GM18870 (cell line): ENCODE measurements around the gene GOLPH3.
A peak's percentile ranks its signal among the peaks of the same experiment; 100 is the strongest.
"Not testable (repeated sequence)": the region's sequence is repeated elsewhere in the genome, so short reads cannot be mapped to it uniquely, and the experiment has no call there.

Experiments used
- ATAC-seq: cut with Tn5 transposase; IDR thresholded peaks from one replicate; pipeline ENCODE4 v1.9.1; 2021; ENCODE audit warnings: moderate library complexity; ENCODE audit not compliant: unreplicated experiment

Gene GOLPH3

GRCh38 chr5:32172186-32172911 is 1.8 kb downstream of the GOLPH3 start:
- not testable (repeated sequence) for ATAC-seq

- ATAC-seq: no peak
These were observed 3.6 kb downstream of the GOLPH3 start for GRCh38 chr5:32170303-32171151.

DNA sequence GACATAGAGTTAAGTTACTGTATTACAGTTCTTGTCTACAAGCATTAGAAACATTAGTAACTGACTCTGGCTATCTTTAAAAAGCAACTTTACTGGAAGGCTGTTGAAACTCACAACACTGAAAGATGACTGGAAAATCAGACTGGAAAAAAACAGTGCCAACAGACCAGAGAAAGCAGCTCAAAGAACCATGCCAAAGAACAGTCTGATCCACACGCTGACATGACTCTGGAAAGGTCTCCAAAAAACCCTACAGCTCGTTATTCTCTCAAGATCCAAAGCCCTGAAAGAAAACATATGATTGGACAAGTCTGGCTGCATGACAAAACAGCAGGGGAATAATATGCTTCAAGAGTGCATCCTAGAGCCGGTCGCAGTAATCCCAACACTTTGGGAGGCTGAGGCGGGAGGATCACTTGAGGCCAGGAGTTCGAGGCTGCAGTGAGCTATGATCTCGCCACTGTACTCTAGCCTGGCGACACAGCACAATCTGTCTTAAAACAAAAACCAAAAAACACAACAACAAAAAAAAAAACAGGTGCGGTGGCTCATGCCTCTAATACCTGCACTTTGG is 5.6 kb downstream of the GOLPH3 start:
- no peak for ATAC-seq

- no peak for ATAC-seq
These were observed 8.5 kb downstream of the GOLPH3 start for GRCh38 chr5:32165597-32165996.

- peak; percentile 57 for ATAC-seq
These were observed 10.3 kb downstream of the GOLPH3 start for GRCh38 chr5:32163785-32164184.

DNA sequence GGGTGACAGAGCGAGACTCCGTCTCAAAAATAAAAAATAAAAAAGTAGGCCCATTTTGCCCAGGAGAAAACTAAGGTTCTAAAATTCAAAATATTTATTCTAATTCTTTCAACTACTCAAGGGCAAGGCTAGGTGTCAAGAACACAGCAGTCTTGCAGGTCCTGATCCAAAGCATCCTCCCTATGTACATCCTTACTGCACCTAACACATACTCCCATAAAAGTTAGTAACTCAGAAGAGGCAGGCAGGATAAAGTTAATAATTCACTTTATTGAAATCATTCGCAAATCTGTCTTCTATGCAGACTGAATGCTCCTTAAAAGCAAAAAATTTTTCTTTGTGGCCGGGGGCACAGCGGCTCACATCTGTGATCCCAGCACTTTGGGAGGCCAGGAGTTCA is 11.1 kb downstream of the GOLPH3 start:
- ATAC-seq: no peak

- no peak for ATAC-seq
These were observed 13.9 kb downstream of the GOLPH3 start for GRCh38 chr5:32160228-32160627.

DNA sequence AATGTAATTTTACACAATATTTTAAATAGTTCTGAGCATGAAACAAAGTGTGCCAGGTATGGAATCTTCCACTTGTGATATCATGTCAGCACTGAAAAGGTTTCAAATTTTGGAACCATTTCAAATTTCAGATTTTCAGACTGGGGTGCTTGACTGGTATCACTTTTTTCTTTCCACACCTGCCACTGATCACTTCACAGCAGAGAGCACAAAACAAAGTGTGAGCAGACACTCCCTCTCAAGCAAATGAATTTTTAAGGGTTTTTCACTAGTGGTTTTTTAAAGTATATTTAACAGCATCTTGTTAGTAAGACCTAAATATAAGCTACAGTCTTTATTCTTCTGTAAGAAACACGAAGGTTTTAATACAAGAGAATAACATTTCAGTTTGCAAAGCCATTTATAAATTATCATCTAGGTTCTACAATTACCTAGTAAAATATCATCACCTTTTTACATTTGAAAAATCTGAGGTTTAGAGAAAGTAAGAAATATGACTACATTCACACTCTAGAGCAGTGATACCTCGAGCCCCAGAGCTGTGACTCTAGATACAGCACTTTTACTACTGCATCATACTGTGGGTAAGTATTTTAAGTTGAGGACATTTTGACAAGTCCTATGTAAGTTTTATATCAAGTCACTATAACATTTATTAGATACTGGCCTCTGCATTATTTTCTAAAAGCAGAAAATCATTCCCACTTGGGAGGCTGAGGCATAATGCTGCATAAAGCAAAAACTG is 14.6 kb downstream of the GOLPH3 start:
- ATAC-seq: no peak

DNA sequence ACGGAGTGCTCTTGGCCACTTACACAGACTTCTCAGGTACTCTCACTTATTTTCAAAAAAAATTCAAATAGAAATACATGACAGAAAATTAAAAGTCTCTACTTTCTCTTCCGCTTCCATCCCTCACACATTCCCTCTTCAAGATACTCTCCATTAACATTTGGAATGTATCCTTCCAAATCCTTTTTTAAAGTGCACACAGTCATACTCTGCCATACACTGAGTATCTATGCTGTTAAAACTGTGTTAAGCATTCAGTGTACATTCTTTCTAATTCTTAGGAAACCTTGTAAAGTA is 15.5 kb downstream of the GOLPH3 start:
- no peak for ATAC-seq

DNA sequence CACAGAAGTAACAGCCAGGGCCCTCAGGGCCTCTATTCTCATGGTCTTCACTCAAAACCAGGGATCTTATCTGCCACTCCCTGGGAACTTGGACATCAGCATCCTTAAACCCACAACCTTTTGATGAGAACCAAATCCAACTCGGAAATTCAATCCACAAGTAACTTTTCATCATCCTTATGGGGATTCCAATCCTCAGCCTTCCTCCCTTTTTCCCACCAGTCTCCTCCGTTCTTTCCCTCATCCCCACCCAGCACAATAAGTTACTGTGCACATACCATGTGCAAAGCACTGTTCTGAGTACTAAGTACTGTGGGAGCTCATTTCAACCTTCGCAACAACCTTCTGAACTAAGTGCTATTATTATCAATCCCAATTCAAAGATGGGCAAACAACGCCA is 17.0 kb downstream of the GOLPH3 start:
- no peak for ATAC-seq

GRCh38 chr5:32156635-32157034 is 17.5 kb downstream of the GOLPH3 start:
- ATAC-seq: no peak

DNA sequence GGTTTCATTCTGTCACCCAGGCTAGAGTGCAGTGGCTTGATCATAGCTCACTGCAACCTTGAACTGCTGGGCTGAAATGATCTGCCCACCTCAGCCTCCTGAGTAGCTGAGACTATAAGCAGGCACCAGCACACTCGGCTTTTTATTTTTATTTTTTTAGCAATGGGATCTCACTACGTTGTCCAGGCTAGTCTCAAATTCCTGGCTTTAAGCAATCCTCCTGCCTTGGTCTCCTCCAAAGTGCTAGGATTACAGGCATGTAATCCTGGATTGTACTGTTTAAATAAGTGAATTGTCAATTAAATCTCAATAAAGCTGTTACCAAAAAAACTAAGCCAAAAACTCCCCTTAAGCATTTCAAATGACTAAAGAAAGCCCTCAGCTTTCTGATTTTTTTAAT is 18.9 kb downstream of the GOLPH3 start:
- ATAC-seq: no peak

GRCh38 chr5:32153723-32154122 is 20.4 kb downstream of the GOLPH3 start:
- ATAC-seq: no peak

DNA sequence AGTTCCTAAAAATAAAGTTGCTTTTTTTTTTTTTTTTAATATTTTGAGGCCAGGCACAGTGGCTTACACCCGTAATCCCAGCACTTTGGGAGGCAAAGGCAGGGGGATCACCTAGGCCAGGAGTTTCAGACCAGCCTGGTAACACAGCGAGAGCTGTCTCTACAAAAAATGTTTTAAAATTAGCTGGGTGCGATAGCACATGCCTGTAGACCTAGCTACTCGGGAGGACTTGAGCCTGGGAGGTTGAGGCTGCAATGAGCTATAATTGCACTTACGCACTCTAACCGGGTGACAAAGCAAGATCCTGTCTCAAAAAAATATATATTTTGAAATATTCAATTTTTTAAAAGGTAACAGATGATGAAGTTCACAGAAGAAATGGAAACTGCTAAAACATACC is 22.9 kb downstream of the GOLPH3 start:
- ATAC-seq: no peak

DNA sequence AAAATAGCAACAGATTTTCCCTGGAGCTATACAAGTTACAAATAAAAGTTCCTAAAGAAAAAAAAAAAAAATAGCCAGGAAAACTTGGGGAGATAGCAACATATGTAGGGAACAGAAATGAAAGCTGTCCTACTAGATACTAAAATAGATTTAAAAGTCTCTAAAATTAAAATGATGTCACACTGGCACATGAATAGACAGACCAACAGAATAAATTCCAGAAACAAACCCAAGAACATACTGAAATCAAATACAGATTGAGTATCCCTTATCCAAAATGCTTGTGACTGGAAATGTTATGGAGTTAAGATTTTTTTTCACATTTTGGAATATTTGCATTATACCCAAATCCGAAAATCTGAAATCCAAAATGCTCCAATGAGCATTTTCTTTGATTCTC is 23.8 kb downstream of the GOLPH3 start:
- ATAC-seq: no peak

DNA sequence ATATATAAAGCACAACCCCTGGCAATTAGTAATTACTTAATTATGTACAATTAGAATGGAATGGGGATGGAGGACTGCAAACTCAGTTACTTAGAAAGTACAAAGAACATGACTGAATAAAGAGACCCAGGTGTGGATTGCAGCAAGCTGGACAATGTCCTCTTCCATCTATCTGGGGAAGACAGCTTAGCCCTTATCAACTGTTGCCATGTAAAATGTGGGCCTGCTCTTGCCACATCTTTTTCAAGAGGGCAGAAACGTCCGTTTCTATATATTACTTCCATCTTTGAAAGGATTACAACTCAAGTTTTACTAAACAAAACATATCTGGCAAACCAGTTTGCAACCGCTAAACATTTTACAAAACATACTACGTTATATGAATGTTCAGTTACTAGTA is 26.2 kb downstream of the GOLPH3 start:
- no peak for ATAC-seq

- ATAC-seq: no peak
These were observed 26.9 kb downstream of the GOLPH3 start for GRCh38 chr5:32147236-32147635.

- no peak for ATAC-seq
These were observed 28.7 kb downstream of the GOLPH3 start for GRCh38 chr5:32145378-32145777.

- ATAC-seq: no peak
These were observed 29.5 kb downstream of the GOLPH3 start for GRCh38 chr5:32144378-32145207.

DNA sequence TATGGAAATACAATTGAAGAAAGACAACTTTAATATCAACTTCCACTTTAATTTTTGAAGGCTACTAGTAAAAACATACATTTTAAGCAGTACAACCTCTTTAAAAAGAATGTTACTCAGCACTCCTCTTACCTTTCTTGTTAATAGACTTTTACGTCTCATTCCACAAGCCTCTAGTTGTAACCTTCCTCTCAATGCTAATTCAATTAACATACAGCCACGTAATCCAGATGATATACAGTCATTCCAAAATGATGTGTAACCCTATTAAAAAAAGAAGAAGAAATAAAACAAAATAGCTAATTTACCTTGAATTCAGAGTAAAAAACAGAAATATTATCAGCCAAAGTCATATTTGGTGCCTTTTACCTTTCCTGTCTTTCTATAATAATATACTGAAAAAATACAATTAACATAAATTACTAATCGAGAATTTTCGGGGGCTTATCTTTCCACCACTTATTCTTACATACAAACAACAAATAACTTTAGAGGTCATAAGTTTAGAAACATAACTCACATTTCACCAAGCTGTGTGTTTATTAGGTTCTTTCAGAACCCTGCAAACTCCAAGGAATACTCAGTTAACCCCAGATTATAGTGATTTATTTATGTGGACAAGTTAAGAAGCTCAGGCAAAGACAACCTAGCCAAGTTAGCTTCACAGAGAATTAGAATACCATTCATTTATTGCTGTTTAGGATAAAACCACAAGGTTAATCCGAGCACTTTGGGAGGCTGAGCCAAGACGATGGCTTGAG is 30.3 kb downstream of the GOLPH3 start:
- no peak for ATAC-seq
